CD4-positive, alpha-beta T cell treated with Interleukin-4 for 1 hour (primary cell): ENCODE data around the gene SGCG.
"Not testable (repeated sequence)": the region's sequence is repeated elsewhere in the genome, so short reads cannot be mapped to it uniquely, and the experiment has no call there.

Experiments used
- DNase-seq, 2 donors: peaks; one replicate each; pipeline ENCODE4 v3.0.0-alpha.2; 2020 to 2022

SGCG gene

GRCh38 chr13:23231241-23231640 is 50.5 kb downstream of the SGCG start:
- no peak for DNase-seq

DNA sequence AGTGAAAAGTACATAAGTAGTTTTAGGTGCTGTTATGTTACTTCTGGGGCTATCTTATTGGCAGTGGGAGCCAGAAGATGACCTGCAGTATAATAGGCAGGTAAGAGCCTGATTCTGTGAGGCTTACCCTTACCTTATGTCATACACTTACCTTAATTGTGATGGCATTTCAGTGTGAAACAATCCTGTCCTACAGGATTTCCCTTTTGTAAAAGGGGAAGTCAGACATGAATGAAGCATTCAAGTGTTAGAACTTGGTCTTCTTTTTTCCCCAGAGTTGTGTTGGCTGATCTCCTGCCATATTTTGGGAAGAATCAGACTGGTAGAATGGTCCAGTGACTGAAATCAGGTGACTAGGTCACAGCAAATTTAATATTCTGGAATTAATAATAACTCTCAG is 55.2 kb downstream of the SGCG start:
- DNase-seq: no peak

DNA sequence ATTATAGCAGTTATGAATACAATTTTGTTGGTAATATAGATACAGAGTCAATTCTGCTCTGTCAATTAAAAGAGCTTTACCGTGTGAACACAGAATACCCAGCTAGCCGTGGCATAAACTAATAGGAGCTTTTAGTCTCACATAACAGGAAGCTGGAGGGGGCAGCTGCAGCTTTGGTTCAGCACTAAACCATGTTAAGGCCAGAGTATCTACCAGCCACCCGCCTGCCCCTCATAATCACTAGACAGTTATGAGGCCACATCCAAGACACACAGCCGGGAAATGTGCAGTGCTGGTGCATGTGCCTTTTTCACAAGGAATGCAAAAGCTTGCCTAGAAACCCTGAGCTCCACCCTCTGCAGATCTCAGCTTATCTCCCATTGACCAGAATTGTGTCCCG is 62.3 kb downstream of the SGCG start:
- DNase-seq: no peak

- DNase-seq: not testable (repeated sequence)
These were observed 67.6 kb downstream of the SGCG start for GRCh38 chr13:23248410-23248809.

GRCh38 chr13:23254506-23254905 is 73.7 kb downstream of the SGCG start:
- no peak for DNase-seq

GRCh38 chr13:23267571-23267970 is 86.8 kb downstream of the SGCG start:
- DNase-seq: no peak

GRCh38 chr13:23268441-23268840 is 87.7 kb downstream of the SGCG start:
- DNase-seq: no peak

DNA sequence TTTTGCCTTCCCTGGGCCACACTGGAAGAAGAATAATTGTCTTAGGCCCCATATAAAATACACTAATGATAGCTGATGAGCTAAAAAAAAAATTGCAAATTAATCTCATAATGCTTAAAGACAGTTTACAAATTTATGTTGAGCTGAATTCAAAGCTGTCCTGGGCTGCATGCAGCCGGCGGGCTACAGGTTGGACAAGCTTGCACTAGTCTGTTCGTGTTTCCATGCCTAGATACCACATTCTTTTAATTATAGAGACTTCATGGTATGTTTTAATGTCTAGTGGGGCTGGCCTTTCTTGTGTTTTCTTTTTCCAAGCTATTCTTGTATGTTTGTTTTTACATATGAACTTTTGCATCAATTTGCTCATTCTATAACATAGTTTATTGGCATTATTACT is 90.6 kb downstream of the SGCG start:
- no peak for DNase-seq

- no peak for DNase-seq
These were observed 92.7 kb downstream of the SGCG start for GRCh38 chr13:23273498-23273897.

GRCh38 chr13:23279321-23279720 is 98.5 kb downstream of the SGCG start:
- DNase-seq: no peak

GRCh38 chr13:23288564-23288963 is 107.8 kb downstream of the SGCG start:
- no peak for DNase-seq

DNA sequence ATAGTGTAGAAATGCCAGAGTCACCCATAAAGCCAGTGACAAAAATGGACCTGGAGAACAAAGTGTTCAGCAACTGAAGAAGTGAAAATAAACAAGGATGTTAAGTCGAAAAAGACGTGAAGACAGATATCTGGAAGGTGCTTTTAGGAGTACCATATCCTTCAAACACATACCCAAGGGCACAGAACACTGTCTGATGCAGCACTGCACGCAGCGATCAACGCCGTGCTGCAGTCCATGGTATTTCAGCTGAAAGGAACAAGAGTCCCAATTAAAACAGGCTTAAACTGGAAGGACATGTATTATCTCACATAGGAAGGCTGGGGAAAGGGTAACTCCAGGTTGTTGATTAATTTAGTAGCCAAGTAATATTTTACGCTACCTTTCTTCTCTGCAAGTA is 108.2 kb downstream of the SGCG start:
- no peak for DNase-seq

DNA sequence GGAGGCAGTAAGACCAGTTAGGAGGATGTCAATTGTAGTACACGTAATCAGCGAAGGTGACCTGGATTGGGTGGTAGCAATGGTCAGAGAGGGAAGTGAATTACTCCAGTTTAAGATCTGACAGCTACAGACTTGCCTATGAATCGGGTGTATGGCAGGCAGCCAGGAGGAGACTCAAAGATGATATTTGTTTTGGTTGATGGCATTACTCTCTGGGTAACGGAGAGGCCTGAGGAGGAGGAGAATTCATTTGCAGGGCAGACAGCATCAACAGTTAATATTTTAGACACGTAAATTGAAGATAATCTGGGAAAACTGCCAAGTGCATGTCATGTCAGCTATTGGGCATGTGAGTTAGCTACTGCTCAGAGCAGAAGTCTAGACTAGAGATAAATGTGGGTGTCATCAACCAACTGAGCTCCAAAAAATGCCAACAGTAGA is 109.2 kb downstream of the SGCG start:
- no peak for DNase-seq

- no peak for DNase-seq
These were observed 111.8 kb downstream of the SGCG start for GRCh38 chr13:23292586-23292985.

- not testable (repeated sequence) for DNase-seq
These were observed 134.1 kb downstream of the SGCG start for GRCh38 chr13:23314837-23315236.

- no peak for DNase-seq
These were observed 139.1 kb downstream of the SGCG start for GRCh38 chr13:23319883-23320224.

GRCh38 chr13:23320926-23321534 is 140.3 kb downstream of the SGCG start:
- DNase-seq: peak in 1 of 2 donors; percentile 4

DNA sequence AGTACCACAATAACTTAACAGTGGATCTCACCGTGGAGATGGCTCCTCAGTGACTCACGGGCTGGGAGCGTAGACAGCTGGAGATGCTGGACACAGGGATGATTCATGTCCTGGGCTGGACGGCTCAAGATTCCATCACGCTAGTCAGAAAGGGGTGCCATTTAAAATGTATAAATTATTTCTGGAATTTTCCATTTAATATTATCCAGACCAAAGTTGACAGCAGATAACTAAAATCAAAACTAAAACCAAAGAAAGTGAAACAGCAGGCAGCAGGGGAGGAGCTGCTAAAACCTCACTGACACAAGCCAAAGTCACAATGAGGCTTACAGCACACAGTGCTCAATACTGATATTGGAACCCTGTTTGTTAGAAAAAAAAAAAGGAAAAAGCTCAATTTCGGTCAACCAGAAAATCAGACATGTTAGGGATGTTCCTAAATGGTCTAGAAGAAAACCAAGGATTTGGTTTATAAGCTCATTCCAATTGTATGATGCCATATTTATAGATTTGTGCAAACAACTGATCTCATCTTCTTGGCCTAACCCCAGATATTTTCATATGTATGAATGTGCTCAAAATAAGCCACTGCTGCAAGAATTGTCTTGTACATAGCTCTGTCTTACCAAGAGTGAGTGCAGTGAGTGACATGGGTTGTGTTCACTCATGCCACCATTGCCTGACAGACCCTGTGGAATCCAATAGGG is 140.9 kb downstream of the SGCG start:
- peak in 1 of 2 donors; percentile 35 for DNase-seq

DNA sequence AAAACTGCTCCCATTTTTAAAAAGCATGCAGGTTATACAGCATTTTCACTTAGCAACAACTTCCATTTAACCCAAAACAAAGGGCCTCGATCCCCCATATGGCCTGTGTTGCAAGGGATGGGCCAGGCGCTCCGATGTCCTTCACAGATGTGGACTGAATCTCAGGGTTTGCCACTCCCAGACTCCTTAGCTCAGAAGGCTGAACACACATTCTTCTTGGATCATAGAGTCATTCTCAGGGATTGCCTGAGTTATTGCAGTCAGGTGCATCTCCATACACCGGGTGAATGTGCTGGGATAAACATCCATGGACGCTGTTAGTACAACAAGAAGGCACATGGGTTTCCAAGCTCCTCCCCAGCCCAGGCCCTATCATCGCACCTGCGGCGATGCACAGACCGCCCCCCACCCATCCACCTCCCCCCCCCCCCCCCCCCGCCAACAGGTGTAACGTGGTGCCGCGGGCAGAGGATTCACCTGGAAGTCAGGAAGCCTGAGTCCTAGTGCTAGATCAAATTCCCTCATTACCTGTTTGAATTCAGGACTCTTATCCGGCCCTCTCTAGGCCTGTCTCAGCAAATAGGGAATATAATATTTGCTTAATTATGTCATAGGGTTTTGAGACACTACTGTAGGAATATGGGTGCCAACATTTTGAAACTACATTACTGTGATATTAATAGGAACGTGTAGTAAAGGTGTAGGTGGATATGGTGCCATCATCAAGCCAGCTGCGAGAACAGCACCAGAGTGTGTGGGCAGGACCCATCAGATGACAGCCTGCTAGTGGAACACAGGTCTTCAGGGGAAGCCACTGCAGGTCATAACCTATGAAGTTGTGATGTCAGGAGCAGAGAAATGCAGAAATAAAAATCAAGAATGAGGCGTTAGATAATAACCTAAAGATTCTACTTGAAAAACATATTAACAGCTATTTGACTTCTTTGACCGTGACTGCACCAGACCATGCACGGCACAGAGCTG is 141.9 kb downstream of the SGCG start:
- DNase-seq: no peak

DNA sequence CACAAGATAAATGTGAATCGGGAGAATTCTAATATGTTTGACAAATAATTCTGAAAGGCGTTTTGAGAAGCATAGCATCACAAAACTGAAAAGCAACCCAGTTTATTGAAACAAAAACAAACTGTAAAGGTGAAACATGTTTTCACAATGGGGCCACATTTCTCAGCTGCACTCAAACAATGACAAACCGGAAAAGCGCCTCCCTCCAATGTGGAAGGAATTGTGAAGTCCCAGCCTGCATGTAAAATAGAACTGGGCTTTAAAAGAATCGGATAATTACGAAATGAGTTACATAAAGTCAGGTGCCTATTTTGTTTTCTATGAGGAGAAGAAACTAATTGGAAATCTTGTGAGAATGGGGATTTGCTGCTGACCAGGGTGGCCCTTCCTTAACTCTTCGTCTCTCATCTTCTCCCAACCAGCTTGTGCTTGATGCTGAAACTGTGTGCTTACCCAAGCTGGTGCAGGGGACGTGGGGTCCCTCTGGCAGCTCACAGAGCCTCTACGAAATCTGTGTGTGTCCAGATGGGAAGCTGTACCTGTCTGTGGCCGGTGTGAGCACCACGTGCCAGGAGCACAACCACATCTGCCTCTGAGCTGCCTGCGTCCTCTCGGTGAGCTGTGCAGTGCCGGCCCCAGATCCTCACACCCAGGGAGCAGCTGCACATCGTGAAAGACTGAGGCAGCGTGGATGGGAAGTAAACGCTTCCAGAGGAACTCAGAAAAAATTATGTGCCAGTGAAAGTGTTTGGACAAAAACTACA is 143.3 kb downstream of the SGCG start:
- no peak for DNase-seq

DNA sequence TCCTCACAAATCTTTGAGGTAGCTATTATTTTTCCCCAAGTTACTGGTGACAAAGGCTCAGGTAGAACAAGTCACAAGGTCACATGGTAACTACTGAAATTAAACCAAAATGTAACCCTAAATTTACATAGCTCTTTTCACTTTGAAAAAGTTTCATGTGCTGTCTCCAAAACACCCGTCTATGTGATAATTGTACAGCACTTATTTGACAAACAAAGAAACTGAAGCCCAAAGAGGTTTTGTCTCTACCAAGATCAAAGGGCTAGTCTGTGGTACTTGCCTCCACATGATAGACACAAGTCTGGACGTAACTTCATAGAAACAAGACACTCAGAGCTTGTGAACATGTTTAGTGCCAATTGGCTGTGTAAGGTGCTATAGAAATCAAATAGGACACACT is 144.4 kb downstream of the SGCG start:
- DNase-seq: no peak

DNA sequence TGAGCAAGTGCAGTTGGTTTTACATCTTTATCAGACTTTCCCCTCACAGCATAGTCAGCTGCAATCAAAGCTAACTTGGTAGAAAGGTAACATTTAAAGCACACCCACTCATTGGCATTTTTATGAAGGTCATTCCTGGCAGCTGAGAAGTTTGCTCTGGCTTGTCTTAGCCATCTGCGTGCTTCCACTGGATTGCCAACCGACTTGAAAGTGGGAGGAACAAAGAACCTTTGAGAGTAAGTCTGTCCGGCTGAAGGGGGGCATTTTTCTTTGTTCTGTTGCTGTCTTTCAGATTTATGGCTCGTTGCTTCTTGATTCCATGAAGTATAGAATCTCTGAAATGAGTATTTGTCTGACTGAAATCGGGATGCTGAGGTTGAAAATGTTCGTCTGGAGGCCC is 149.6 kb downstream of the SGCG start:
- no peak for DNase-seq

DNA sequence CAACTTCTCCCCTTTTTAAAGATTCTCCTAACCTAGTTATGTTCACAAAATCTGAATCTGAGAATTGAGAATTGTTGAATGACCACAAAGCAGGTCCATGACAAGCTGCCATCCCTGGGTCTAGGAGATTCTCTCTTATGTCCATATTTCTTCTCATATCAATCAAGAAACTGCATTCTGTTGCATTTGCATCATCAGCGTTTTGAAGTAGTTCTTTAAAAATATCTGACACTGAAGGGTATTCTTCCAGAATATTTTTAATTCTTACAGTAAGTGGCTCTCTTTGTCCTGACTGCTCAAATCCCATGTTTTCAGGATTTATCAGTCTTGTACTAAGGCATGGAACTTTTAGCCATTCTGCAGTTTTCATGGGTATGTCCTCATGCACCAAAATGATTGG is 158.4 kb downstream of the SGCG start:
- no peak for DNase-seq
